Measurements from ENCODE around the gene CDC25C.

DNA sequence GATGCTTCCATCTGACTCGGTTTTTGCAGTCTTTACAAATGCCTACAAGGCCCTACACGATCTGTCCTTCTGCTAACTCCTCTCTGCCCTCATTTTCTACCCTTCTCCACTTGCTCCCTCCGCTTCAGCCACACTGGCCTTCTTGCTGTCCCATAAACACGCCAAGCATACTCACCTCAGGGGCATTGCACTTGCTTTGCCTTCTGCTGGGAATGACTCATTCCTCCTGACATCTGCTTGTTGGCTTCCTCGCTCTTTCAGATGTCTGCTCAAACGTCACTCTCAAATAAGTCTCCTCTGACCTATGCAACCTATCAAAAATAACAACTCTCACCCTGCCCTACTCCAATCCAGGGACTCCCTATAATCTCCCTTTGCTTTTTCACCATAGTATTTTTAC lies 28.2 kb downstream of the CDC25C start:
- TF ChIP-seq, protein P1, sequence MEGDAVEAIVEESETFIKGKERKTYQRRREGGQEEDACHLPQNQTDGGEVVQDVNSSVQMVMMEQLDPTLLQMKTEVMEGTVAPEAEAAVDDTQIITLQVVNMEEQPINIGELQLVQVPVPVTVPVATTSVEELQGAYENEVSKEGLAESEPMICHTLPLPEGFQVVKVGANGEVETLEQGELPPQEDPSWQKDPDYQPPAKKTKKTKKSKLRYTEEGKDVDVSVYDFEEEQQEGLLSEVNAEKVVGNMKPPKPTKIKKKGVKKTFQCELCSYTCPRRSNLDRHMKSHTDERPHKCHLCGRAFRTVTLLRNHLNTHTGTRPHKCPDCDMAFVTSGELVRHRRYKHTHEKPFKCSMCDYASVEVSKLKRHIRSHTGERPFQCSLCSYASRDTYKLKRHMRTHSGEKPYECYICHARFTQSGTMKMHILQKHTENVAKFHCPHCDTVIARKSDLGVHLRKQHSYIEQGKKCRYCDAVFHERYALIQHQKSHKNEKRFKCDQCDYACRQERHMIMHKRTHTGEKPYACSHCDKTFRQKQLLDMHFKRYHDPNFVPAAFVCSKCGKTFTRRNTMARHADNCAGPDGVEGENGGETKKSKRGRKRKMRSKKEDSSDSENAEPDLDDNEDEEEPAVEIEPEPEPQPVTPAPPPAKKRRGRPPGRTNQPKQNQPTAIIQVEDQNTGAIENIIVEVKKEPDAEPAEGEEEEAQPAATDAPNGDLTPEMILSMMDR (conservative IDR thresholded peaks at IDR 0.05), result no peak
- TF ChIP-seq ZFX (IDR thresholded peaks at IDR 0.05), result no peak
